ENCODE measurements around the gene RXRA.

RXRA gene

DNA sequence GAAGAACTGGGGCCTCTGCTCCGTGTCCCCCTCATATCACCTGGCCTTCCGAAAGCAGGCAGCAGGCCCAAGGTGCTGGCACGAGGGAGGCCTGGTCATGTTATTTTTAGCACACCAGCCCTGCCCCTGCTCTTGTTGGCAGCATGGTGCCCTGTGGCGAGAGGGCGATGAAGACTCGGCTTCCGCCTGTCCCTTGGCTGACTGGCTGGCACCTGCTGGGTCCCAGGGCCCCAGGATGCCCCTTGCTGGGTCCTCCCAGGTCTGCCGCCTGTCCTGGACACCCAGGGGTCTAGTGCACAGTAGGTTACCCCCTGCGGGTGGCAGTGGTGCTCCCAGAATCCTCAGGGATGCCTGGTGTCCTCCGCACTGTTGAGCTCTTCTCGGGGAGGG is 77.0 kb downstream of the RXRA start:
- Histone ChIP-seq H3K4me3 (no peak overlapping the region), H3K27ac (peak overlapping the region in 20 of 21 experiments; percentile 24 to 89 (median 78))

- H3K4me3 ChIP-seq = no peak overlapping the region
- peak overlapping the region in 20 of 21 experiments; percentile 24 to 89 (median 78) for H3K27ac ChIP-seq
These were observed 77.5 kb downstream of the RXRA start for GRCh38 chr9:134403682-134404301.

DNA sequence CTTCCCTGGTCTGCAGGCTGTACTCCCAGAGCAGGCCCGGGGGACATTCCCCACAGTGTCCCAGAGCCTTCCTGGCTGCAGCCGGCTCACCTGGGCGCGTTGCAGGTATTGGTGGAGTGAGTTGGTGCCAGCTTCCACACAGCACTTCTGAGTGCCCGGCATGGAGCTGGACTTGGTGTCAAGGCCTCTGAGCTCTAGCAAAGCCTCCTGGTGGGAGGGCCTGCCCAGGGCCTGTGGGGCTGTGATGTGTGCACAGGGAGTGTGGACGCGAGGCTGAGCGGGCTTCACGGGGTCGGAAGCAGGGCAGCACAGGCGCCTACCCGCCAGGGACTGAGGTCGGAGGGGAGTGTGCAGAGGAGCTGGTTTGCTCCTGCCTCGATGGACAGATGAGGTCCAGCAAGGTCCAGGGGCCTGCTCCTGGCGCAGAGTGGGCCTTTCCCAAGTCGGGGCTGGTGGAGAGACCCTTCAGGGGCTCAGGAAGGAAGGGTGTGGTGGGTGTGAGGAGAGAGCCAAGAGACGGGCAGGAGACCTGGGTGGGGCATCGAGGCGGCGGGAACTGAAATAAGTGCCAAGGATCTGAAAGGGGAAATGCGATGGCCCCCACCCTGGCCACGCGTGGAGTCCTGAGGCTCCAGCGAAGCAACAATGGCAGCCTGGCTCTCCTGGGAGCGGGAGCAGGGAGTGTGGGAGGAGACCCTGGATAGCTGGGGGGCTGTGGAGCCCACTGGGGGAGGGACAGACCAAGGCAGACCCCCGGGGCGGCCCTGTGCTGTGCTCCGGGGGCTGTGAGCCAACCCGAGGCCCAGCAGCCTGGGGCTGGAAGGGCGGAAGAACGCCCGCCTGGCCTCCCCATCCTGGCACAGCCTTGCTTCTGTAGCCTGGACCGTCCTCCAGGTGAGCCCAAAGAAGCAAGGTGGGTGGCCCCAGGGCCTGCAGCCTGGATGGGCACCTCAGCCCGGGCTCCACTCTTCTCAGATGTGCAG is 78.4 kb downstream of the RXRA start:
- no peak overlapping the region for H3K4me3 ChIP-seq

DNA sequence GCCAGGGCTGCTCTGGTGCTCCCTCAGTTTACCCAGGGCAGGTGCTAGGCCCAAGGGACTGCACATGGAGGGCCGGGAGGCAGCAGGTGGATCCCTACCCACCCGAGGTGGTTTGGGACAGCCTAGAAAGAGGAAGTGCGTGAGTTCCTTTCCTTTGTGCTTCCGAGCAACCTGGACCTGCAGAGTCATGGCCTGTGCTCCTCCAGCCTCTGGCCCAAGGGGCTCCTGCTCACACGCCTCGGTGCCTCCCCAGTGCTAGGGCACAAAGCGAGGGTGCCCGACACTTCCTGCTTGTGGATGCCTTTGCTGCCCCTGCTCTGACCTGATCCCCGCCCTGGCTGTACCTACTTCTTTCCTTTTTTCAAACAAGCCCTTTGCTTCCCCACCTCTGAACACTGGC is 79.3 kb downstream of the RXRA start:
- peak overlapping the region in 20 of 21 experiments; percentile 42 to 89 (median 78) for H3K27ac ChIP-seq
- no peak overlapping the region for H3K4me3 ChIP-seq

More for the DNA sequence above, 78.4 kb downstream of the RXRA start:
- H3K27ac ChIP-seq = peak overlapping the region; percentile 14 to 89 (median 78)

DNA sequence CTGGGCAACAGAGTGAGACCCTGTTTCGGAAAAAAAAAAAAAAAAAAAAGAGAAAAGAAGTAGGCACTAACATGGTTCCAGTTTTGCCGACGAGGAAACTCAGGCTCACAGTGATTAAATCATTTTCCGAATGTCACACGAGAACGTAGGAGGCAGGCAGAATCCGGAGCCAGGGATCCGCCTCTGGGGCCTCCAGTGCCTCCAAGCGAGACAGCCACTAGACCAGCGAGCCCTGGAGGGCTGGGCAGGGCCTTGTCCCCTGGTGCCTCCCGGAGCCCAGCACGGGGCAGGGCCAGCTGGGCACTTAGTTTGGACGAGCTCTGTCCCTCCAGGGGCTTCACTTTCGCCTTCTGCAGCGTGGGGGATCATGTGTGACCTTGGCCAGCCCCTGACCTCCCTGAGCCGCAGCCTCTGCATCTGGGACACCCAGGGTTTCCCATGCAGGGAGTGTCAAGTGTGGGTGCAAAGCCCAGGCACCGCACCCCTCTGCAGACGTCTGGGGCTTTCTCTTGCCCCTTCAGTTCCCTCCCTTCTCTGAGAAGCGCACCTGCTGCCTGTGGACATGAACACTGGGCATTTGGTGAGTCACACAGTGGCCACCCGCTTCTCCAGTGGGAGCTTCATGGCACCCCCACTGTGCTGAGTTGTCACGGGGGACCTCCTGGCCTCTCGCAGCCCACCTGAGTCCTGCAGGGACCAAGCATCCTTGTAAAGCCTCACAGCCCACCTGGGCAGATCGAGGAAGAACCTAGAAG is 80.3 kb downstream of the RXRA start:
- Histone ChIP-seq H3K4me3 (peak overlapping the region in 3 of 7 experiments; percentile 5 to 14 (median 12)), H3K27ac (peak overlapping the region in 20 of 21 experiments; percentile 53 to 89 (median 78))

- H3K4me3 ChIP-seq = peak overlapping the region in 3 of 7 experiments; percentile 5 to 14 (median 12)
- peak overlapping the region in 20 of 21 experiments; percentile 53 to 89 (median 78) for H3K27ac ChIP-seq
These were observed 81.0 kb downstream of the RXRA start for GRCh38 chr9:134407121-134407779.

- H3K4me3 ChIP-seq = no peak overlapping the region
These were observed 82.1 kb downstream of the RXRA start for GRCh38 chr9:134408389-134408788.

DNA sequence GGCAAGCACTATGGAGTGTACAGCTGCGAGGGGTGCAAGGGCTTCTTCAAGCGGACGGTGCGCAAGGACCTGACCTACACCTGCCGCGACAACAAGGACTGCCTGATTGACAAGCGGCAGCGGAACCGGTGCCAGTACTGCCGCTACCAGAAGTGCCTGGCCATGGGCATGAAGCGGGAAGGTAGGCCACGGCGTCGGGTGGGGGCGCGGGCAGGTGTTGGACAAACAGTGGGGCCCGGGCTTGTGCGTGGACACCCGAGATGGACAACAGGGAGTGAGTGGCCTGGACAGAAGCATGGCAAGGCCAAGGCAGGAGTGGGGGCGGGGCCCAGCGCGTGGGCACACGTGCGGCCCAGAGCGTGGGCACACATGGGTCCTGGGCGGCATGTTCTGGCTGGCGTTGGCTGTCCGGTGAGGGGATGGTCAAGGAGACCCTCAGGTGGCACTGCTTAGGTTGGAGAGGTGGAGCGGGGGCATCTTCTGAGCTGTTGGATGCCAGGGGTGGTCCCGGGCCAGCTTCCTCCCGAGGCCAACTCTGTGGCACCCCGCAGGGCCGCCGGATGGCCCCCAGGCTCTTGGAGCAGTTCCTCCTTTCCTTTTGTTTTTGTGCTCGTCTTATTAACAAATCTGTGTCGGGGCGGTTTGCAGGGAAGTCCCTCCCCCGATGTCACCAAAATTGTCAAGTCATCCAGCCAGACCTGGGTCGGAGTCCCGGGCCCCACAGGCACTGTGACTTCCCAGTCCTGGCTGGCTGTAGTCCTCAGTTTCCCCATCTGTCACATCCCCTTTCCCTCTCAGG is 82.9 kb downstream of the RXRA start:
- H3K4me3 ChIP-seq = no peak overlapping the region

More at GRCh38 chr9:134408389-134408788, 82.1 kb downstream of the RXRA start:
- H3K27ac ChIP-seq = peak overlapping the region in 17 of 21 experiments; percentile 29 to 89 (median 79)

GRCh38 chr9:134410071-134410834 is 84.0 kb downstream of the RXRA start:
- Histone ChIP-seq H3K4me3 (no peak overlapping the region), H3K27ac (peak overlapping the region in 15 of 21 experiments; percentile 18 to 89 (median 72))

More for the DNA sequence above, 82.9 kb downstream of the RXRA start:
- H3K27ac ChIP-seq = peak overlapping the region in 16 of 21 experiments; percentile 14 to 89 (median 77)

DNA sequence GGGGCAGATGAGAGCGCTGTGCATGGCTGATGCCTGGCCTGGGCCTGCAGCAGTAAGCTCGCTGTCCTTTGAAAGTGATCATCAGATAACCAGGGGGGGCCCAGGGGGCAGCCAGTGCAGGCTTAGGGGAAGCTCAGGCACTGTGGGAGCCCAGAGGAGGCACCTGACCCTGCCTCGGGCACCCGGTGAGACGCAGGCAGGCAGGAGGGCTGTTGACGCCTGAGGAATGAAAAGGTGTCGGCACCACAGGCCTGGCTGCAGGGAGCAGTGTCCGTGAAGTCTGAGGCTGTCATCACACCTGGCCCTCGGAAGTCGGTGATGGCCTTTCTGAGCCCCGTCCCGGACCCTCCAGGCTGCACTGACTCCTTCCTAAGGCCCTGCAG is 84.6 kb downstream of the RXRA start:
- H3K4me3 ChIP-seq = no peak overlapping the region
- peak overlapping the region in 15 of 21 experiments; percentile 10 to 88 (median 69) for H3K27ac ChIP-seq

- Histone ChIP-seq H3K27ac (peak overlapping the region in 19 of 21 experiments; percentile 10 to 88 (median 63)), H3K4me3 (no peak overlapping the region)
These were observed 85.4 kb downstream of the RXRA start for GRCh38 chr9:134411440-134412297.

- peak overlapping the region in 16 of 21 experiments; percentile 16 to 88 (median 65) for H3K27ac ChIP-seq
These were observed 86.0 kb downstream of the RXRA start for GRCh38 chr9:134412298-134412711.

GRCh38 chr9:134413112-134413715 is 87.0 kb downstream of the RXRA start:
- H3K4me3 ChIP-seq = no peak overlapping the region
- H3K27ac ChIP-seq = peak overlapping the region in 18 of 21 experiments; percentile 8 to 88 (median 65)

More at GRCh38 chr9:134412298-134412711, 86.0 kb downstream of the RXRA start:
- H3K4me3 ChIP-seq = no peak overlapping the region

- H3K4me3 ChIP-seq = no peak overlapping the region
- peak overlapping the region in 17 of 21 experiments; percentile 8 to 88 (median 67) for H3K27ac ChIP-seq
These were observed 87.8 kb downstream of the RXRA start for GRCh38 chr9:134413890-134414623.

- Histone ChIP-seq H3K27ac (peak overlapping the region in 14 of 21 experiments; percentile 2 to 88 (median 60)), H3K4me3 (no peak overlapping the region)
These were observed 88.7 kb downstream of the RXRA start for GRCh38 chr9:134414900-134415425.
